ENCODE data around the gene MACF1.
A peak's percentile ranks its signal among the peaks of the same experiment; 100 is the strongest.

MACF1 gene

GRCh38 chr1:39266269-39266668 is 61.8 kb downstream of the MACF1 start:
- no peak for DNase-seq

DNA sequence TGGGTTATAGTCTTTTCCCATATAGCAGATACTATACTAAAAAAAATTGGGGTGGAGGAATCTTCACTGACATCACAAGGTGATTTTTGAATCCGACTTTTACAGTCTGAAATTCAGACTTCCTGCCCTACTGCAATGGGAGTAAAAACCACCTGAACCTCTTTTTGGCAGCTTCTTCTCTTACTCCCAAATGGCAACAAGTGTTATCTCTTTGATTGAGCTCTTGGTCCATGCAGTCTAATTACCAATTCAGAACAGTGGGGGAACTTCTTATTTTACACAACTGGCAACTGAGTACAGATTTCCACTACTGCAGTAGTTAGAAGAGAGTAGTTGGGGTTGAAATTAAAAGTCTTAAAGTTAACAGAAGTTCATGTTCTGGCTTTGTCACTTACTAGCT is 62.3 kb downstream of the MACF1 start:
- DNase-seq = no peak

DNA sequence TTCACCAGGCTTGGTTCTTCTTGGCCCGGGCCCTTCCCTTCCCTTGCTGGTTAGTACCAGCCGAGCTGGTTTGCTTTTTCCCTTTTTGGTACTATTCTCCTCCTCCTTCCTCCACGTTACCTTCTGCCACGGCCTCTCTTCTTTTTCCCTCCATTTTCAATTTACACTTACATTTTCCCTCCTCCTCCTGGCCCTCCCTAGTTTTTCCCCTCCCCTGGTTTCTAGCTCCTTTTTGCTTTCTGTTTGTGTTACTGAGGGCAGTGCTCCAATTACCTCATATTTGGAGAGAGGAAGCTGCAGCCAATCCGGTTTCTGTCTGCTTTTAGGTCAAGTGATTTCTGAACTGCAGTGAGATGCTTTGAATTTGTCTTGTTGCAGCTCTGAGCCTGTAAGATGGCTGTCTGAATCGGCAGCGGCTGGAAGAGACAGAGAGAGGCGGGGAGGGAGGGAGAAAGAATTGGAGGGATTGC is 63.7 kb downstream of the MACF1 start:
- peak; percentile 72 for DNase-seq

DNA sequence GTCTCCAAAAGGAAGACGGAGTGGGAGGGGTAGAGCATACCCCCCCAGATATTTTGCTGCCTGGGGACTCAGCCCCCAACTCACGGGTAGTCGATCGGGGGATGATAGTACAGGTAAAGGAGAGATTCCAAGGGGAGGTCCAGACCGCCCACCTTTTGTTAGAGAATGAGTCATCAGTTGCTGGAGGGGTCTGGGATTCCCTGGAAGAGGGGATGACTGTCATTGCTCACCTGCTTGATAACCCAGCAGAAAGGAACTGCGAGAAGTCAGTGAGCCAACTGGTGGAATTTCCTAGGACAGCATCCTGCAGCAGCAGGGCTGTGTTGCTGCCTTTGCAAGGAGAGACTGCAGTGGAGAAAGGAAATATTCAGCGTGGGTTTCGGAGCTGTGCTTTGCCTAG is 64.4 kb downstream of the MACF1 start:
- no peak for DNase-seq

DNA sequence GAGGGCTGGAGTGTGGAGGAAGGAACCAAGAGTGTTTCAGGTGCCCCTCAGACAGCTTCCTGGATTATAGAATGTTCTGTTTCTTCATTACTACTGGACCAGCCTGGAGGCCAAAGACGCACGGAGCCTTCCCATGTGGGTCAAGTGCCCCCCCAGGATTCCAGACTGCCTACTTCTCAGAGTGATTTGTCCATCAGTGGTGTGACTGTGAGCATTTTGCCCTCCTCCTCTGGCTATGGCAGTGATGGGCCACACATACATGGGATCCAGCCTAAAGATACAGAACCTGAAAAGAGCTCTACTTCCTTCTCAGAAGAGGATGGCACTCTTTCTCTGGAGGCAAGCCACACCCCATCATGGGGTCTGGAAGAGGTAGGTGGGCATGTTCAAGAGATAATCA is 64.9 kb downstream of the MACF1 start:
- DNase-seq = no peak

- peak; percentile 56 for DNase-seq
Observed at GRCh38 chr1:39269791-39270342, 65.4 kb downstream of the MACF1 start.

DNA sequence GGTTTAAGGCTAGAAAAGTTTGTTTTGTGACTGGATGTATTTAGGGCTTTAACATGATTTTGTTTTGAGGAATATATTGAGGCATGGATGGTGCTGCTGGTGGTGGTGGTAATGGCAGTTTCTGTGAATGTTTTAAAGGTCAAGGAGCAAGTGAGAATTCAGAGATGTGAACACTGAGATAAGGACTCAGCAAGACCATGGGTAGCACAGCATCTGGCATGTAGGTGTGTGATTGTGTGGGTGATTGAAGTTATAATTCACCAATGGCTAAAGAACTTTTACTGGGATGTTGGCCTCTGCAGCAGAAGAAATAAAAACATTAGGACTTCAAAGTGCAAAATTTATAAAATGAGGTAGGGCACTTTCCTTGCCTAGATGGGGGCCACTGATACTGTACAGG is 65.9 kb downstream of the MACF1 start:
- DNase-seq = no peak

GRCh38 chr1:39272027-39272797 is 67.7 kb downstream of the MACF1 start:
- peak; percentile 26 for DNase-seq

GRCh38 chr1:39272798-39273469 is 68.4 kb downstream of the MACF1 start:
- no peak for DNase-seq

DNA sequence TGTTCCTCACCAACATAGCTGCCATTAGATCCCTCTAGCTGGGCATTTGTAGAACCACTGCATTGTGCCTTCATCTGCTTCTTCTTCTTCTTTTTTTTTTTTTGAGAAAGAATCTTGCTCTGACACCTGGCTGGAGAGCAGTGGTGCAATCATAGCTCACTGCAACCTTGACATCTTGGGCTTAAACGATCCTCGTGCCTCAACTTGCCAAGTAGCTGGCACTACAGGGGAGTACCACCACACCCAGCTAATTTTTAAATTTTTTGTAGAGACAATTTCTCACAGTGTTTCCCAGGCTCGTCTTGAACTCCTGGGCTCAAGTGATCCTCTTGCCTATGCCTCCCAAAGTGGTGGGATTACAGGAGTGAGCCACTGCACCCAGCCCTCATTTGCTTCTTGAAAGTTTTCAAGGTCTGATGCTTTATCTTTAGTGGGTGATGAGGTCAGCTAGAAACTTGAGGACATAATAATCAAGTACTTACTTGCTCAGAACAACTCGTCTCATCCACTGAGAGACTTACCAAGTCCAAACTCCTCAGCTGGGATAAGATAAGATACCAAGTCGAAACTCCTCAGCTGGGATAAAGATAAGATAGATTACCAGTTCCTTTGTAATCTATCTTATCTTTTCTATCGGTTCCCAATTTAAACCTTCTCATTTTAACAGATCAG is 71.5 kb downstream of the MACF1 start:
- DNase-seq = no peak

DNA sequence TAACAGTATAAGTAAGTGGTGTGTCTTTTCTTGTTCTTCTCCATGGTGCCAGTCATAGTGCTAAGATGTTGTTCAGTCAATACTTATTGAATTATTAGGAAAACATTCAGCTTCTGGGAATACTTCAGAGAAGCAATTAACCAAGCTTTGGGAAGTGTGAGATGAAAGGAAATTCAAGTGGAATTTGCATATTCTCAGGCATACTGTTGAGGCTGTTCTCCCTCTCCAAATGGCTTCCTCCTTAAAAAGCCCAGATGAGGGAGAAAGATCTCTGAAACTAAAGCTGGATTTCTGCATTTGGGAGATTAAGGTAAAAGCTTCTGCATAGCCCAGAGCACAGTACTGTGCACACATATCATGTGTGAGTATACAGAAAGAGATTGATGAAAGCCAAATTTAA is 73.4 kb downstream of the MACF1 start:
- DNase-seq = no peak

GRCh38 chr1:39282537-39283216 is 78.2 kb downstream of the MACF1 start:
- peak; percentile 66 for DNase-seq

DNA sequence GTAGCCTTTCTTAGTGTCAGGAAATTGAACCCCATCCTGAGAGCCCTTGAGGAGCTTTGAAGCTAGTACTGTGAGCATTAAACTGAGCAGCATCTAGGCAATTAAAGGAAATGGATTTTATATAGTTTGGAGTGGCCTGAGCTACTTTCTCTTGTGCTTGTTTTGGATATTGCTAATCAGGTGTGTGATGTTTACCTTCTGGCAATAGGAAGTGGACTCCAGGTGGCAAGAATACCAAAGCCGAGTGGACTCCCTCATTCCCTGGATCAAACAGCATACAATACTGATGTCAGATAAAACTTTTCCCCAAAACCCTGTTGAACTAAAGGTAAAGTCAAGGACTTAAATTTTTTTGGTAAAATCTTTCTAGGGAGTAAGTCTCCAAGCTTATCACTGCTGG is 79.4 kb downstream of the MACF1 start:
- DNase-seq = no peak

GRCh38 chr1:39287541-39287940 is 83.0 kb downstream of the MACF1 start:
- DNase-seq = no peak

DNA sequence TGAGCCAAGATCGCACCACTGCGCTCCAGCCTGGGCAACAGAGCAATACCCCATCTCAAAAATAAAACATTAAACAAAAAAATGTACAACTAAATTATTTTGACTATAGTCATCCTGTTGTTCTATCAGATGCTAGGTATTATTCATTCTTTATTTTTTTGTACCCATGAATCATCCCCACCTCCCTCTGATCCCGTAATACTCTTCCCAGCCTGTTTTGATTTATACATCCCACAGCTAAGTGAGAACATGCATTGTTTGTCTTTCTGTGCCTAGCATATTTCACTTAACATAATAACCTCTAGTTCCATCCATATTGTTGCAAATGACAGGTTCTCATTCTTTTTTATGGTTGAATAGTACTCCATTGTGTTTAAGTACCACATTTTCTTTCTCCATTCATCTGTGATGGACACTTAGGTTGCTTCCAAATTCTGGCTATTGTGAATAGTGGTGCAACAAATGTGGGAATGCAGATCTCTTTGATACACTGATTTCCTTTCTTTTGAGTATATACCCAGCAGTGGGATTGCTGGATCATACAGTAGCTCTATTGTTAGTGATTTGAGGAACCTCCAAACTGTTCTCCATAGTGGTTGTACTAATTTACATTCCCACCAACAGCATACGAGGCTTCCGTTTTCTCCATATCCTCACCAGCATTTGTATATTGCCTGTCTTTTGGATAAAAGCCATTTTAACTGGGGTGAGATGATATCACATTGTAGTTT is 84.4 kb downstream of the MACF1 start:
- DNase-seq = peak; percentile 74

GRCh38 chr1:39292401-39292800 is 87.9 kb downstream of the MACF1 start:
- DNase-seq = no peak

- DNase-seq = no peak
Observed at GRCh38 chr1:39293375-39294070, 89.0 kb downstream of the MACF1 start.

- no peak for DNase-seq
Observed at GRCh38 chr1:39294531-39294930, 90.0 kb downstream of the MACF1 start.

- DNase-seq = no peak
Observed at GRCh38 chr1:39295901-39296300, 91.4 kb downstream of the MACF1 start.

DNA sequence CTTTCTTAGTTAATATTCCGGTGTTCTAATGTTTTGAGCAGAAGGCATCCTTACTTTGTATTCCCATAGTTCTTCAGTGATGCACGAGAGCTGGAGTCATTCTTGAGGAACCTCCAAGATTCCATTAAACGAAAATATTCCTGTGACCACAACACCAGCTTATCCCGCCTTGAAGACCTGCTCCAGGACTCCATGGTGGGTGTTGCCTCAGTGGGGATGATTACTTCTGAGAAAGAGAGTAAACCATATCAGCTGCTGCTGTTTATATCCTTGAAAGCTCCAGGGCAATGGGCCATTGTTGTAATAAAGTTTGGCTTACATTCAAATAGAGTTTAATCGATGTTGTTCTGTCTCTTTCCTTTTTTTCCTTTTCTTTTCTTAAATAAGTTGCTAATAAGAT is 93.1 kb downstream of the MACF1 start:
- DNase-seq = no peak

GRCh38 chr1:39301606-39302005 is 97.1 kb downstream of the MACF1 start:
- peak; percentile 82 for DNase-seq

- no peak for DNase-seq
Observed at GRCh38 chr1:39305555-39305954, 101.1 kb downstream of the MACF1 start.
